ENCODE measurements around the gene CHSY1.

- TF ChIP-seq CTCF (IDR thresholded peaks at IDR 0.05) (no peak), POLR2A (IDR thresholded peaks at IDR 0.05) (no peak), EP300 (IDR thresholded peaks at IDR 0.05) (no peak), POLR2AphosphoS5 (IDR thresholded peaks at IDR 0.05) (no peak)
These were observed 18.1 kb downstream of the CHSY1 start for GRCh38 chr15:101233651-101234280.
